Glutamatergic neuron (in vitro differentiated cells): Measurements from ENCODE around the gene PRIM2. TPM values are rescaled to one million over a fixed set of nuclear protein-coding genes. Genes with fewer than 3 reads are reported as not detected.
"Not testable (repeated sequence)": the region's sequence is repeated elsewhere in the genome, so short reads cannot be mapped to it uniquely, and the experiment has no call there.

Source experiments
- DNase-seq: peaks from one replicate; pipeline ENCODE4 v3.0.0; 2022
- H3K27ac Mint-ChIP-seq: one replicate; pipeline ENCODE4 v1.8.0; 2020; ENCODE audit warnings: mild to moderate bottlenecking, mixed read lengths, inconsistent platforms; ENCODE audit not compliant: unreplicated experiment
- H3K27me3 Mint-ChIP-seq: one replicate; pipeline ENCODE4 v1.8.0; 2020; ENCODE audit warnings: mild to moderate bottlenecking, moderate library complexity, mixed read lengths, inconsistent platforms; ENCODE audit not compliant: unreplicated experiment
- H3K36me3 Mint-ChIP-seq: one replicate; pipeline ENCODE4 v1.8.0; 2020; ENCODE audit warnings: mild to moderate bottlenecking, mixed read lengths, inconsistent platforms; ENCODE audit not compliant: unreplicated experiment
- H3K4me1 Mint-ChIP-seq: one replicate; pipeline ENCODE4 v1.8.0; 2020; ENCODE audit warnings: mild to moderate bottlenecking, low read depth, mixed read lengths, inconsistent platforms; ENCODE audit not compliant: unreplicated experiment
- H3K4me3 Mint-ChIP-seq: one replicate; pipeline ENCODE4 v1.8.0; 2020; ENCODE audit warnings: mild to moderate bottlenecking, mixed read lengths, inconsistent platforms; ENCODE audit not compliant: unreplicated experiment
- H3K9me3 Mint-ChIP-seq: one replicate; pipeline ENCODE4 v1.8.0; 2020; ENCODE audit warnings: mild to moderate bottlenecking, moderate library complexity, mixed read lengths, inconsistent platforms; ENCODE audit not compliant: unreplicated experiment
- CTCF ChIP-seq: fragments of 200-600 bp; sonication (generic); IDR thresholded peaks from one replicate; pipeline ENCODE4 v1.5.0; 2021; ENCODE audit not compliant: partially characterized antibody, unreplicated experiment
- total RNA-seq: library from RNA; stranded (reverse); fragmentation: NEBNext Ultra II Directional; extraction: Animal tissue kit (Norgen Biotek cat#: 25700); gene quantifications from one replicate; pipeline ENCODE4 v1.2.1, GENCODE V29; 2021; ENCODE audit not compliant: unreplicated experiment

PRIM2 gene
- total RNA-seq, 1 donor from 2014 or later = 15.3 TPM

DNA sequence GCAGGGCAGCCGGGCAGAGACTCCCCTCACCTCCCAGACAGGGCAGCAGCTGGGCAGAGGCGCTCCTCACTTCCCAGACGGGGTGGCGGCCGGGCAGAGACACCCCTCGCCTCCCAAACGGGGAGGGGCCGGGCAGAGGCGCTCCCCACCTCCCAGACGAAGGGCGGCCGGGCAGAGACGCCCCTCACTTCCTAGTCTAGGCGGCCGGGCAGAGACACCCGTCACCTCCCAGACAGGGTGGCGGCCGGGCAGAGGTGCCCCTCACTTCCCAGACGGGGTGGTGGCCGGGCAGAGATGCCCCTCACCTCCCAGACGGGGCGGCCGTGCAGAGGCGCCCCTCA, 6.6 kb upstream of the PRIM2 start:
- Mint-ChIP-seq H3K27me3 (no peaks in the 10 kb centered on the region), H3K4me1 (no peaks in the 10 kb centered on the region), H3K9me3 (peaks cover 4% of the 10 kb centered on the region), H3K27ac (no peak overlapping the region), H3K4me3 (no peak overlapping the region), H3K36me3 (no peaks in the 10 kb centered on the region)
- TF ChIP-seq CTCF = no peak
- no peak for DNase-seq

DNA sequence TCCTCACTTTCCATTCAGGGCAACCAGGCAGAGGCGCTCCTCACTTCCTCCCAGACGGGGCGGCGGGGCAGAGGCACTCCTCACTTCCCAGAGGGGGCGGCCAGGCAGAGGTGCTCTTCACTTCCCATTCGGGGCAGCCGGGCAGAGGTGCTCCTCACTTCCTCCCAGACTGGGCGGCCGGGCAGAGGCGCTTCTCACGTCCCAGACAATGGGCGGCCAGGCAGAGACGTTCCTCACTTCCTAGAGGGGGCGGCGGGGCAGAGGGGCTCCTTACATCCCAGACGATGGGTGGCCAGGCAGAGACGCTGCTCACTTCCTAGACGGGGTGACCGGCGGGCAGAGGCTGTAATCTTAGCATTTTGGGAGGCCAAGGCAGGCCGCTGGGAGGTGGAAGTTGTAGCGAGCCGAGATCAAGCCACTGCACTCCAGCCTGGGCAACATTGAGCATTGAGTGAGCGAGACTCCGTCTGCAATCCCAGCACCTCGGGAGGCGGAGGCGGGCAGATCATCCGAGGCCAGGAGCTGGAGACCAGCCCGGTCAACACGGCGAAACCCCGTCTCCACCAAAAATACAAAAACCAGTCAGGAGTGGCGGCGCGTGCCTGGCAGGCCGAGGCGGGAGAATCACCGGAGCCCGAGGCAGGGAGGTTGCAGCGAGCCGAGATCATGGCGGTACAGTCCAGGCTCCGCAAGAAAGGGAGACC, 6.0 kb upstream of the PRIM2 start:
- H3K4me3 Mint-ChIP-seq, H3K9me3 Mint-ChIP-seq, H3K4me1 Mint-ChIP-seq, H3K27me3 Mint-ChIP-seq, DNase-seq, H3K27ac Mint-ChIP-seq, H3K36me3 Mint-ChIP-seq: not testable (repeated sequence)

DNA sequence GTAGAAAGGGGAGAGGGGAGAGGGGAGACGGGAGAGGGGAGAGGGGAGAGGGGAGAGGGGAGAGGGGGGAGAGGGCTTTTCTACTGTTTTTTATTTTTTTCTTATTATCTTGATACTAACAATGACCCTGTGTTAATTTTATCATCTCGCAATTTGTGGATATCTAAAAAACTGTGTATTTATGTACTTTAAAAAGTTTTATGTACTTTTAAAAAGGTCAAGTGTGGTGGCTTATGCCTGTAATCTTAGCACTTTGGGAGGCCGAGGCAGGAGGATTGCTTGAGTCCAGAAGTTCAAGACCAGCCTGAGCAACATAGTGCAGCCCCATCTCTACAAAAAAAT, 5.5 kb upstream of the PRIM2 start:
- TF ChIP-seq CTCF = no peak
- Mint-ChIP-seq H3K36me3 (no peaks in the 10 kb centered on the region), H3K27ac (no peak overlapping the region), H3K4me3 (no peak overlapping the region), H3K27me3 (no peaks in the 10 kb centered on the region), H3K9me3 (peaks cover 4% of the 10 kb centered on the region), H3K4me1 (no peaks in the 10 kb centered on the region)
- DNase-seq = no peak

DNA sequence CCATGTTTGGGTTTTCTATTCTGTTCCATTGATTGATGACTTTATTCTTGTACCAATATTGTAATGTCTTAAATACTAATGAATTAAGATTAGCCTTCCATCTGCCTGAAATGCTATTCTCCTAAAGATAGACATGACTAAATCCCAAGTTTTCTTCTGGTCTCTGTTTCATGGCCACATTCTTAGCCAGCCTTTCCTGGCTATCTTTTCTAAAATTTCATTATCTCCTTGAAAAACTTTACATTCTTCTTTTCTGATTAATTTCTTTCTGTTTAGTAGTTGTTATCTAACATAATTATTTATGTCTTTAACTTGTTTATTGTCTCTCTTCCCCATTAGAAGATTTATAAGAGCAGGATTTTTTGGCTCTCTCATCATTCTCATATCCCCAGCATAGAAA, 4.4 kb upstream of the PRIM2 start:
- Mint-ChIP-seq H3K36me3 (no peaks in the 10 kb centered on the region), H3K4me3 (no peak overlapping the region), H3K27me3 (no peaks in the 10 kb centered on the region), H3K27ac (no peak overlapping the region), H3K4me1 (peaks cover 4% of the 10 kb centered on the region), H3K9me3 (peaks cover 4% of the 10 kb centered on the region)
- no peak for DNase-seq
- no peak for TF ChIP-seq CTCF

DNA sequence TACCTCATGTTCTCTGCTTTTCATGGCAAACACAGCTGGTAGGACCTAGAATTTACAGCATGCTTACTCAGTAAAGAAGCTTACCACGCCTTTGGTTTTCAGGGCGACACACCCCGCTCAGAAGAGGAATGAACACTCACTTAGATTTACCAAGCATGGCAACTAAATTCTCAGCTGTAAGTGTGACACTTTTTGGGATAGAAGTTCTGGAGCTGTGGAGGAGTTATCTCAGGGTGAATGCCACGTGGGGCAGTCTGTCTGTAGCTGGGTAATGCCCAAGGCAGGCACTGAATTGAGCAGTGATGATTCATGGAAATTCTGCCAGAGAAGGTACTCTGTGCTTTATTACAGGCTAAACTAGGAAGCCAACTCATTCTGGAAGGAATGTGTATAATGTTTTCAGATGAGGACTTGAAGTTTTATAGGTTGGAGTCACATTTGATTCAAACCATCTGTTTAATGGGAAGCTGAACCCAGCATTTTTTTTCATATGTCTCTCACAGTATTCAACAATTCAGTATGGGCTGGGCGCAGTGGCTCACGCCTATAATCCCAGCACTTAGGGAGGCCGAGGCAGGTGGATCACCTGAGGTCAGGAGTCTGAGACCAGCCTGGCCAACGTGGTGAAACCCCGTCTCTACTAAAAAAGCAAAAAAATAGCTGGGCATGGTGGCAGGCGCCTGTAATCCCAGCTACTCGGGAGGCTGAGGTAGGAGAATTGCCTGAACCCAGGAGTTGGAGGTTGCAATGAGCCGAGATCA, 3.5 kb upstream of the PRIM2 start:
- no peak for DNase-seq
- H3K4me3 Mint-ChIP-seq = no peak overlapping the region
- no peak for TF ChIP-seq CTCF
- H3K9me3 Mint-ChIP-seq = peaks cover 4% of the 10 kb centered on the region
- no peak overlapping the region for H3K27ac Mint-ChIP-seq
- peaks cover 1% of the 10 kb centered on the region for H3K27me3 Mint-ChIP-seq
- peaks cover 7% of the 10 kb centered on the region for H3K4me1 Mint-ChIP-seq
- H3K36me3 Mint-ChIP-seq = no peaks in the 10 kb centered on the region
